AG10803 (cell line): Measurements from ENCODE around the gene BID.

ENCODE experiments used
- DNase-seq: peaks from one replicate; pipeline ENCODE4 v3.0.0; 2010; ENCODE audit warnings: low read depth
- H3K4me3 ChIP-seq: 2 replicates; pipeline ENCODE4 v1.5.1; 2011; ENCODE audit warnings: mild to moderate bottlenecking, low read length, control low read depth
- CTCF ChIP-seq: conservative IDR thresholded peaks from 2 replicates; pipeline ENCODE4 v1.5.1; 2011; ENCODE audit warnings: mild to moderate bottlenecking, low read length, control low read depth, inconsistent platforms

Gene BID

GRCh38 chr22:17774206-17774925, at the start of gene BID:
Gene BID, minus strand, starts transcription at chr22:17774469. Its CDS starts 24,353 bp downstream, at chr22:17750116.
- no peak for DNase-seq
- peak within 1 kb of the TSS; percentile 68 for H3K4me3 ChIP-seq
- no peak for TF ChIP-seq CTCF

DNA sequence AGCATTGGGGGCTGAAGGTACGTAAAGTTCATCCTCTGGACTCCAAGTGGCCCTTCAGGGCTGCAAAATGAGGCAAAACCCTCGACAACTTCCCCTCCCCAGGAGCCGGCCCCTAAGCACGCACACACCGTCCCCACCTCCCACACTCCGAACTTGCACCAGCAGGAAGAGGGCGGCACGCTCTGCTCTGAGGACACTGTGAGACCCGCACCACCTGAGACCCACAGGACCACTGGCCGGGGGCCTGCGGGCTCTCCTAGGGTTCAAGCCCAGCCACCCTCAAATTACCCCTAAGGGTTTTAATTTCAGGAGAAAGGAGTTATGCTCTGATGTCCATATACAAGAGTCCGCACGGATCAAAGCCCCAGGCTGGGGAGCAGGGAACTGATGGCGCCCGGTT, 49.7 kb upstream of the BID start:
- H3K4me3 ChIP-seq: no peak overlapping the region
- DNase-seq: no peak
- TF ChIP-seq CTCF: no peak

DNA sequence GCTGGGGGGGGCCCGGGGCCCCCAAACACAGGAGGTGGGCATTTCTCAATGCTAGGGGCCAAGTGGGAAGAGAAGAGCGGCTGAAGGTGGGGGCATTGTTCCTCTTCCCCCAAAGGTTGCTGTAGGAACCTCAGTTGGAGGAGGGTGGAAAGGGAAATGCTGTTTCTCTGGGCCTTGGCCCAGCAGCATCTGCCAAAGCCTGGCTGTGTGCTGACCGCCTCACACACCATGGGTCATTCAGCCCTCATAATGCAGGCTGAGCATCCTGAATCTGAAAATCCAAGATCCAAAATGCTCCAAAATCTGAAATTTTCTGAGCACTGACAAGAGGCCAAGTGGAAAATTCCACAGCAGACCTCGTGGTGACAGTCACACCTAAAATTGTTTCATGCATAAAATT, 49.0 kb upstream of the BID start:
- TF ChIP-seq CTCF: no peak

GRCh38 chr22:17822087-17822486, 47.8 kb upstream of the BID start:
- H3K4me3 ChIP-seq: no peak overlapping the region
- DNase-seq: no peak
- TF ChIP-seq CTCF: no peak

More for the DNA sequence above, 49.0 kb upstream of the BID start:
- DNase-seq: no peak
- no peak overlapping the region for H3K4me3 ChIP-seq

DNA sequence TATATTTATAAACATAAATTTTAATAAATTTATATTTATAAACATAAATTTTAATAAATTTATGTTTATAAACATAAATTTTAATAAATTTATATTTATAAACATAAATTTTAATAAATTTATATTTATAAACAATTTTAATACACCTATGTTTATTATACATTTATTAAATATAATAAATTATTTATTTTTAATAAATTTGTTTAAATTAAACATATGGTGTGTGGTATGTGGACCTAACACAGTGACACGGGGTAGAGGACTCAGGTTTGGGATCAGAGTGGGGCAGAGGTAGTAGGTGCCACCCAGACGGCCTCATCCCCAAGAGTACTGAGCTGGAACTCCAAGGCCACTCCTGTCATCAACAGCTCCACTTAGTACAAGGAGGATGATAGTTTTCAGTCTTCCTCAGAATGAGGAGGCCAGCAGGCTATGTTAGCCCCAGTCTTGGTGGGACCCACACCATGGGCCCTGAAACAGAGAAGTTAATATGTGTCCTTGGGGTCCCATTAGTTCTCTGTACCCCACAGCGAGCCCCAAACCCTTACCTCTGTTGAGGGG, 46.7 kb upstream of the BID start:
- H3K4me3 ChIP-seq: no peak overlapping the region
- no peak for DNase-seq
- no peak for TF ChIP-seq CTCF

DNA sequence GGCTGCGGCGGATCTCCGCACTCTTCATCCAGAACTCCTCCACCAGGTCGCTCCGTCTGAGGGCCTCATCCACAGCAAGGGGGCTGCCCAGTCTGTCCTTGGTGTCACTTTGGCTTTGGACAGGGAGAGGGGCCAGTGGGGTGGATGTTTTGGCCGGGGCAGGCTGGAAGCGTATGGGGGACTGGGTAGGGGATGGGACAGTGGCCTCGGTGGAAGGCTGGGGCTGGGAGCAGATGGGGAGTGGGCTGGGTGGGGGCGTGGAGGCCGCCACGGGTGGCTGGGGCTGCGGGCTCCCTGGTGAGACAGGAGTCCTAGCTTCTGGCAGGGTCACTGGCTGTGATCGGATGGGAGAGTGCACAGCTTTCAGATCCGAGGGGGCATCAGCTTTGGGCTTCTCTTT, 44.4 kb upstream of the BID start:
- no peak for TF ChIP-seq CTCF
- no peak overlapping the region for H3K4me3 ChIP-seq
- no peak for DNase-seq

- no peak overlapping the region for H3K4me3 ChIP-seq
- no peak for TF ChIP-seq CTCF
- no peak for DNase-seq
Measured at GRCh38 chr22:17818180-17818579, 43.9 kb upstream of the BID start.
